RWPE1 (cell line): ENCODE results near the gene BRCA1.

Experiments used
- CTCF ChIA-PET: fragments of 350-600 bp; sonication (Branson Sonifier 250); formaldehyde crosslinking; extraction: SDS; loops from one replicate; lab custom pipeline; 2021; lab: Yijun Ruan, JAX
- POLR2A ChIA-PET: fragments of 400-600 bp; formaldehyde crosslinking; extraction: SDS; loops from one replicate; lab custom pipeline; 2020; ENCODE audit warnings: antibody characterized with exemption; ENCODE audit not compliant: low non-redundant PET; lab: Yijun Ruan, JAX
- DNase-seq: peaks from one replicate; pipeline ENCODE4 v3.0.0; 2012; ENCODE audit warnings: low spot score
- H3K27ac ChIP-seq: fragments of 450-650 bp; 2 replicates; pipeline ENCODE4 v1.5.1; 2017
- TF ChIP-seq, protein P1 (sequence below): fragments of 450-650 bp; conservative IDR thresholded peaks from 2 replicates; pipeline ENCODE4 v1.5.1; 2017; ENCODE audit warnings: low read depth, mild to moderate bottlenecking

BRCA1 gene

DNA sequence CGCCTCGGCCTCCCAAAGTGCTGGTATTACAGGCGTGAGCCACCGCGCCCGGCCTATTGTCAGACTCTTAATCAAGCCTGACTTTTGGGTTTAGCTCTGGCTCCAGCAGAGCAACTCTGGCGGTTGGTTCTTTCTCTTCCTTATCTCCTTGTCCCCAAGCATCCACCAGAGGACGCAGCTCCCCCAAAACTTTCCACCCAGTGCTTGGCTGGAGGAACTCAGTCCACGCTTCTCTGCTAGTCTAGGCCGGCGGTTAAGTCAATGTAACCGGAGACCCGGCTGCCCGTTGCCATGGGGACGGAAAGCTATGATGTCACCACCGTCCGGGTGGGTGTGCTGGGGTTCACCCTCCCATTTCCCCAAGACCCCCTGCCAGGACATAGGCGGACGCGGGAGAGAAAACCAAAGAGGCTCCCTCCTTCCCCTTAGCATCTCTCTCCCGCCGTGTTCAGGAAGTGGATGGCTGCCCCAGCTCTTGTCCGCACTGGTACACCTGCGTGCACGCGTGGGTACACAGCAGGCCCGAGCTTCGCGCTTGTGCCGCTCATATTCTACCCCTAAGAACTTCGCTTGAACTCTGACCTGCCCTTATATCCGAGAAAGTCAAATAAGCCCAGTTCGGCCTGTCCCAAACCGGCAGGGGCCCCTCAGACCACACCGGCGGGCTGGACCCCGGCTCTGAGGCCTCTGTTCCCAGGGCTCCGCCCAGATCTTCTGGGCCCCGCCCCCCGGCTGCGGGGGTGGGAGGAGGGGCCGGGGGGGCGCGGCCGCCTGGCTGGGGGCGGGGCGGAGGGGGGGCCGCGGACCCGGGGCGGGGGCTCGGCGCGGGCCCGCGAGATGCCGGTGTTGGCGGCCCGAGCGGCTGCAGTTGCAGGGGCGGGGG is 100.5 kb downstream of the BRCA1 start, which contains the start of gene RND2:
Gene RND2 (plus strand): TSS at position 825 of the 883 bp plus-strand sequence. CDS start 117 bp downstream, outside the sequence.
- ChIA-PET POLR2A (interaction anchor here (0.6 kb wide), 1 partner anchor 159 kb away, joined by 3 read pairs; no protein-coding TSS in a partner anchor), CTCF (interaction anchor here (0.6 to 0.7 kb wide), 5 partner anchors 9 to 414 kb away, joined by 3 to 5 read pairs (median 3); no protein-coding TSS in a partner anchor)
- TF ChIP-seq, protein P1, sequence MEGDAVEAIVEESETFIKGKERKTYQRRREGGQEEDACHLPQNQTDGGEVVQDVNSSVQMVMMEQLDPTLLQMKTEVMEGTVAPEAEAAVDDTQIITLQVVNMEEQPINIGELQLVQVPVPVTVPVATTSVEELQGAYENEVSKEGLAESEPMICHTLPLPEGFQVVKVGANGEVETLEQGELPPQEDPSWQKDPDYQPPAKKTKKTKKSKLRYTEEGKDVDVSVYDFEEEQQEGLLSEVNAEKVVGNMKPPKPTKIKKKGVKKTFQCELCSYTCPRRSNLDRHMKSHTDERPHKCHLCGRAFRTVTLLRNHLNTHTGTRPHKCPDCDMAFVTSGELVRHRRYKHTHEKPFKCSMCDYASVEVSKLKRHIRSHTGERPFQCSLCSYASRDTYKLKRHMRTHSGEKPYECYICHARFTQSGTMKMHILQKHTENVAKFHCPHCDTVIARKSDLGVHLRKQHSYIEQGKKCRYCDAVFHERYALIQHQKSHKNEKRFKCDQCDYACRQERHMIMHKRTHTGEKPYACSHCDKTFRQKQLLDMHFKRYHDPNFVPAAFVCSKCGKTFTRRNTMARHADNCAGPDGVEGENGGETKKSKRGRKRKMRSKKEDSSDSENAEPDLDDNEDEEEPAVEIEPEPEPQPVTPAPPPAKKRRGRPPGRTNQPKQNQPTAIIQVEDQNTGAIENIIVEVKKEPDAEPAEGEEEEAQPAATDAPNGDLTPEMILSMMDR, result peak; percentile 77
- H3K27ac ChIP-seq, result peak within 1 kb of the TSS; percentile 51
- peak; percentile 82 for DNase-seq

DNA sequence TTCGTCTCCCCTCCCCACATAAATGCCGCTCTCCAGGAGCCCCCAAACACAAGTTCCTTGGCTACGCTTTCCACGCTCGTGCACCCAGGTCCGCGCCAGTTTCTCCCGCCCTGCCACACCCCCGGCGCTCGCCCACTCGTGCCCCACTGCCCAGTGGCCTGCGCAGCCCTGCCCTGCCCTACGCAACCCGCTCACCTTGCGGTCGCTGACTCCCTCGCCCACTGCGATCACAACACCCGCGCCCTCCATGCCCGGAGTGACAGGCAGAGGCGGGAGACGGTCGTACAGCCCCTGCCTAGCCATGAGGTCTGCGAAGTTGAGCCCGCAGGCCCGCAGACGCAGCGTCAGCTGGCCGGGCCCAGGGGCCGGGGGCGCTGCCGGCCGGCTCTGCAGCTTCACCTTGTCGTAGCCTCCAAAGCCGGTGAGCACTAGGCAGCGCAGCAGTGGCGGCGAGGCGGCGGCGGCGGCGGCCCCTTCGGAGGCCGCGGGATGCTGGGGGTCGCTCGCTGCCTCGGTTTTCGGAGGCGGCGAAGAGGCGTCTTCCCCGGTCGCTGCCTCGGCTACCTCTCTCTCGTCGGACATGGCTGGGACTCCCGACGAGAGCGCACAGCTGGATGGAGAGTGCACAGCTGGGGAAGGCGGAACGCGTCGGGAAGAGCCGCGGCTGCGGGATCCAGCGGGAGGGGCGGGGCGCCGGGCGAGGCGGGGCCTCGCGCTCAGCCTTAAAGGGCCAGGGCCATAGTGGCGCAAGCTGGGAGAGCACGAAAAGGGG is 103.2 kb downstream of the BRCA1 start, which contains the start of gene VAT1:
Gene VAT1 (minus strand): TSS at position 645 of the 772 bp plus-strand sequence. CDS start 63 bp downstream, at position 582.
- H3K27ac ChIP-seq, result peak within 1 kb of the TSS; percentile 91
- CTCF ChIA-PET, result interaction anchor here (0.6 kb wide), 2 partner anchors 90 to 156 kb away, joined by 3 read pairs; no protein-coding TSS in a partner anchor
- DNase-seq, result peak; percentile 81

DNA sequence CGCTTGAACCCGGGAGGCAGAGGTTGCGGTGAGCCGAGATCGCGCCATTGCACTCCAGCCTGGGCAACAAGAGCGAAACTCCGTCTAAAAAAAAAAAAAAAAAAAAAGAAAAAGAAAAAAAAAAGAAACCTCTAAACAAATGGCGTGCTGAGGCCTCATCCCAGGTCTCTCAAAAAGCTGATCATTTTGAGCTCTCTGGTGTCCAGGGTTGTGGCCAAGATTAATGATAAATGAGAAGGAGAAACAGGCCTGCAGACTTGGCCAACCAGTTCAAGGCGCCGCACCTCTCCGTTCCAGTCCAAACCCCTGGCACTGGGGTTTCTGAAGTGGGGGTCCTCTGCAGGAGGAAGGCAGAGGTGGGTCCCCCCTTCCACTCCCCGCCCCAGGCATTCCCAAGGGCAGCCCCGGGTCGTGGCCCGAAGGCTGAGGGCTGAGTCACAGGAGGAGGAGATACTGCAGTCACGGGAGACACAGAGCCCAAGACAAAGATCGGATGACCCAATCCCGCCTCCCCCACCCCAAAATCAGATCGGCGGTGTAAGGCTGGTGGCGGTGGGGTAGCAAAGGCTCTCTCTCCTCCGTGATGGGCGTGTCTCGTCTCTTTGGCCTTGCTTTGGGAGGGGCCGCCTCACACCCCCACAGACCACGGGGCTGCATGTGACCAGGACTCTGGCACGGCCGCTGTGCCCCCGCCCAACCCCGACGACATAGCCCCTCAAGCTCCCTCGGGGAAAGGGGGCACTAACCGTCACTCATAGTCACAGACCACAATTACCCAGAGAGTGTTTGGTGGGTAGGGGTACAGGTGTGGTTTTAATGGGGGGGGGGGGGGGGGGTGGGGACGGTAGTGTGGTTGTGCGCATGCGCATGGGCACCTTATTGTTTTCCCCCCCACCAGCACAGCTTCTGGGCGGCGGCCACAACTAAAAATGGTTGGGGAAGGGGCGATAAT is 104.1 kb downstream of the BRCA1 start:
- peak overlapping the region; percentile 91 for H3K27ac ChIP-seq
- DNase-seq, result peak; percentile 83
- CTCF ChIA-PET, result interaction anchor here (0.6 kb wide), 1 partner anchor 157 kb away, joined by 3 read pairs; no protein-coding TSS in a partner anchor
- TF ChIP-seq, protein P1, result no peak
- POLR2A ChIA-PET, result no interaction called here

More for the DNA sequence above, 103.2 kb downstream of the BRCA1 start, which contains the start of gene VAT1:
- TF ChIP-seq, protein P1, result no peak
- POLR2A ChIA-PET, result interaction anchor here (0.5 kb wide), 1 partner anchor 136 kb away, joined by 5 read pairs; no protein-coding TSS in a partner anchor

DNA sequence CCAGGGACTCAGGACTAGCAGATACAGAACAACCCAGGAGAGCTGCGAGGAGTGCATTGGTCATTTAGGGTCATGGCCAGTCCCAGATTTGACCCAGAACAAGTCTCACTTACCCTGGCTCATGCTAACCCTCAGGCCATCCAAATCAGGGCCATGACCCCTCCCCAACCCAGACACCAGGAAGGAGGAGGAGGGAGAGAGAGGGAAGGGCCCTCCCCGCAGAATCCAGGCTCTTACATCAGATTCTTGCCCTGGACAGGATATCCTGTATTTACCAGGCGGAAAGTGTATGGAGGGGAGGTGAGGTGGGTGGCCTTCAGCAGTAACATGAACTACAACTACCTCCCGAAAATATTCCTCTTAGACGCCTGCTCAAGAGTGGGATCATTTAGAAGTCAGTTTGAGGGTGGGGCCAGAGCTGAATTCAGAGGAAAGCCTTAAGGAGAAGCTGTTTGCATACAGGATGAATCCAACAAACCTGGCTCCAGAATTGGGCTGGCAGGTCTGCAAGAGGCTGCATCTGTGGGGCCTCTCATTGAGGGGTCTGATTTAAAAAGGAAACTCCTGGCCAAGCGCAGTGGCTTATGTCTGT is 105.0 kb downstream of the BRCA1 start:
- ChIA-PET POLR2A (no interaction called here), CTCF (no interaction called here)
- peak overlapping the region; percentile 91 for H3K27ac ChIP-seq
- DNase-seq, result no peak
- TF ChIP-seq, protein P1, result no peak

DNA sequence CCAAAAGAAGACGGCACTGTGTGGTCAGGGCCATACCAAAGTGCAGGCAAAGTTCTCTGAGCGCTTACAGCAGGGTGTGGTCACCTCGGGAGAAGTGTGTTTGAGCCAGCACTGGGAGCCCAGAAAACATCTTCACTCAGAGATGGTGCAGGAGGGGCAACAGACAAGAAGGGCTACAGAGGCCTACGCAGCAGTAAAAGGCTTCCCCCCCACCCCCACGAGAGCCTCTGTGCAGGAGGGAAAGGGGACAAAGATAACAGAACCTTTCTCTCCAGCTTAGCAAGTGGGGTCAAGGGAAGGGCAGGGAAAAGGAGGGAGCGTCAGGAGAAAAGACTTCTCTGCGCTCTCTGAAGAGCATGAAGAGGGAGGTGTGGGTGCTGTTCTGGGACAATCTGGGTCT is 105.7 kb downstream of the BRCA1 start:
- POLR2A ChIA-PET, result no interaction called here
- no peak for DNase-seq
- peak overlapping the region; percentile 91 for H3K27ac ChIP-seq
- TF ChIP-seq, protein P1, result no peak
- CTCF ChIA-PET, result no interaction called here
